Measurements from ENCODE around the gene ATP13A4.

- TF ChIP-seq CTCF (conservative IDR thresholded peaks at IDR 0.05; ENCODE audit: low read depth, low read length) = no peak
- no peak for TF ChIP-seq POLR2A (IDR thresholded peaks at IDR 0.05; ENCODE audit: low read depth, low read length)
- no peak for TF ChIP-seq CEBPB (IDR thresholded peaks at IDR 0.05; ENCODE audit: low read depth, low read length)
- no peak for TF ChIP-seq RFX5 (IDR thresholded peaks at IDR 0.05; ENCODE audit: low read depth, low read length)
- TF ChIP-seq MAZ (IDR thresholded peaks at IDR 0.05; ENCODE audit: borderline replicate concordance, low read depth, low read length) = no peak
- no peak for TF ChIP-seq RAD21 (IDR thresholded peaks at IDR 0.05; ENCODE audit: low read length)
- no peak for TF ChIP-seq CHD1 (IDR thresholded peaks at IDR 0.05; ENCODE audit: low read depth, low read length)
- TF ChIP-seq MAFK (IDR thresholded peaks at IDR 0.05; ENCODE audit: low read depth, low read length) = no peak
- no peak for TF ChIP-seq SMC3 (IDR thresholded peaks at IDR 0.05; ENCODE audit: low read depth, low read length)
- no peak for TF ChIP-seq MXI1 (IDR thresholded peaks at IDR 0.05; ENCODE audit: borderline replicate concordance, low read depth, low read length)
- no peak for TF ChIP-seq NFE2L2 (IDR thresholded peaks at IDR 0.05; ENCODE audit: low read depth, low read length)
These were observed 6.3 kb downstream of the ATP13A4 start for GRCh38 chr3:193548406-193548805.

Measured in IMR-90 (cell line).